ENCODE data around the gene TIMP3. TPM values are rescaled to one million over a fixed set of nuclear protein-coding genes. Genes with fewer than 3 reads are reported as not detected.

TIMP3 gene
- total RNA-seq, 2 donors from 2014 or later, result 6.3 to 17.1 TPM

DNA sequence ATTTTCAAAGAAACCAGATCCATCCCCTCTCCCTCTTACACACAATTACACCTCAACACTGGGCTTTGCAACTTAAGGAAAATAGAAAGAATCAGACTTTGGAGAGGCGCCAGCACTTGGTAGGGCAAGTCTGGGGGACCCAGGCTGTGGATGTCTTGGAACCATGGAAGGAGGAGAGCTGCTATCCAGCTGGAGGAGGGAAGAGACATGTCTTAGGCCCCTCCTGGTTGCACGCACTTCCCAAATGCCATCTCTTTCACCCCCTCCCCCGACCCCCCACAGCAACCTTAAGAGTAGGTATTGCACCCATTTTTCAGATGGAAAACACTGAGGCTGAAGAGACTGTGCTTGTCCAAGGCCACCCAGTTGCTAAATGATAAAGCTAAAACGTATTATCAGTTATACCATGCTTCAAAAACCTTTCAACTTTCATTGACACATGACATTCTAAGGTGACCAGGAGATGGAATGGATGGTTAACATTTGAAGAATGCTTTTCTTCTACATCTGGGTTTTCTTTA is 3.9 kb downstream of the TIMP3 start:
- Histone ChIP-seq H3K27ac (ENCODE audit: low read depth, low read length) (no peak overlapping the region), H3K27me3 (ENCODE audit: control insufficient read depth, insufficient read depth, low read length, poor library complexity, severe bottlenecking) (no peaks in the 10 kb centered on the region), H3K36me3 (ENCODE audit: control insufficient read depth, insufficient read depth, low read length) (peaks cover 11% of the 10 kb centered on the region), H3K4me3 (ENCODE audit: low read length) (no peak overlapping the region), H3K9me3 (ENCODE audit: control insufficient read depth, low read length) (no peaks in the 10 kb centered on the region), H3K9ac (ENCODE audit: extremely low read depth, low read length, poor library complexity, severe bottlenecking) (no peak overlapping the region), H3K4me1 (ENCODE audit: control insufficient read depth, insufficient read depth, low read length) (peaks cover 15% of the 10 kb centered on the region)
- no peak overlapping the region for H3K27ac Mint-ChIP-seq
- WGBS, 2 experiments (ENCODE audit: insufficient coverage in 1 of 2, insufficient read length in 1 of 2), result 87% methylated on average over 4 of the region's 4 CpGs; no CpG with 5 or more reads in 1 of the 2 experiments
- DNase-seq, result no peak
- H3K36me3 Mint-ChIP-seq (ENCODE audit: low read depth), result peaks cover 3% of the 10 kb centered on the region
- H3K4me3 Mint-ChIP-seq, result no peak overlapping the region
- H3K9me3 Mint-ChIP-seq, result no peaks in the 10 kb centered on the region
- TF ChIP-seq, protein P1, sequence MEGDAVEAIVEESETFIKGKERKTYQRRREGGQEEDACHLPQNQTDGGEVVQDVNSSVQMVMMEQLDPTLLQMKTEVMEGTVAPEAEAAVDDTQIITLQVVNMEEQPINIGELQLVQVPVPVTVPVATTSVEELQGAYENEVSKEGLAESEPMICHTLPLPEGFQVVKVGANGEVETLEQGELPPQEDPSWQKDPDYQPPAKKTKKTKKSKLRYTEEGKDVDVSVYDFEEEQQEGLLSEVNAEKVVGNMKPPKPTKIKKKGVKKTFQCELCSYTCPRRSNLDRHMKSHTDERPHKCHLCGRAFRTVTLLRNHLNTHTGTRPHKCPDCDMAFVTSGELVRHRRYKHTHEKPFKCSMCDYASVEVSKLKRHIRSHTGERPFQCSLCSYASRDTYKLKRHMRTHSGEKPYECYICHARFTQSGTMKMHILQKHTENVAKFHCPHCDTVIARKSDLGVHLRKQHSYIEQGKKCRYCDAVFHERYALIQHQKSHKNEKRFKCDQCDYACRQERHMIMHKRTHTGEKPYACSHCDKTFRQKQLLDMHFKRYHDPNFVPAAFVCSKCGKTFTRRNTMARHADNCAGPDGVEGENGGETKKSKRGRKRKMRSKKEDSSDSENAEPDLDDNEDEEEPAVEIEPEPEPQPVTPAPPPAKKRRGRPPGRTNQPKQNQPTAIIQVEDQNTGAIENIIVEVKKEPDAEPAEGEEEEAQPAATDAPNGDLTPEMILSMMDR (conservative IDR thresholded peaks at IDR 0.05), result no peak
- peaks cover 52% of the 10 kb centered on the region for H3K4me1 Mint-ChIP-seq
- H3K27me3 Mint-ChIP-seq (ENCODE audit: insufficient read depth), result peaks cover 14% of the 10 kb centered on the region

DNA sequence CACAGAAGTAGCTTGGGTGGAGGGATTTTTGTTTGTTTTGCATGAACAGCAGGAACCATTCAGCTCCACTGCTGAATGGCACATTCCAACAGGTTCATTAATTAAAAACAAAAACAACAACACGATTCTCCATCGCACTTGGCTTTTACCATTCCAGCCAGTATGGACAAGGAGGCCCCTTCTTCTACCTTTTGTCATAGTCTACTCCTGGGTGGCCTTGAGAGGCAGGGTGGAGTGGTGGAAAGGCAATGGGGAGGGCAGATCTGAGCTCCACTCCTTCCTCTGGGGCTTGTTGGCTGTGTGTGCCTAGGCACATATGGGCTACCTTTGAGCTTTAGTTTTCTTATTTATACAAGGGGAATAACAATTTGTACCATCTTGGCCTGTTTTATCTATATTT is 4.8 kb downstream of the TIMP3 start:
- Histone ChIP-seq H3K9ac (ENCODE audit: extremely low read depth, low read length, poor library complexity, severe bottlenecking) (no peak overlapping the region), H3K4me3 (ENCODE audit: low read length) (no peak overlapping the region), H3K9me3 (ENCODE audit: control insufficient read depth, low read length) (no peaks in the 10 kb centered on the region), H3K4me1 (ENCODE audit: control insufficient read depth, insufficient read depth, low read length) (peaks cover 15% of the 10 kb centered on the region), H3K36me3 (ENCODE audit: control insufficient read depth, insufficient read depth, low read length) (peaks cover 11% of the 10 kb centered on the region), H3K27ac (ENCODE audit: low read depth, low read length) (no peak overlapping the region), H3K27me3 (ENCODE audit: control insufficient read depth, insufficient read depth, low read length, poor library complexity, severe bottlenecking) (no peaks in the 10 kb centered on the region)
- Mint-ChIP-seq H3K4me3 (no peak overlapping the region), H3K36me3 (ENCODE audit: low read depth) (peaks cover 3% of the 10 kb centered on the region), H3K27me3 (ENCODE audit: insufficient read depth) (peaks cover 9% of the 10 kb centered on the region), H3K4me1 (peaks cover 60% of the 10 kb centered on the region), H3K27ac (no peak overlapping the region), H3K9me3 (no peaks in the 10 kb centered on the region)
- TF ChIP-seq, protein P1 (conservative IDR thresholded peaks at IDR 0.05), result no peak
- 81 to 92% methylated on average over 2 of the region's 2 CpGs for WGBS, 2 experiments (ENCODE audit: insufficient coverage in 1 of 2, insufficient read length in 1 of 2)
- DNase-seq, result no peak

DNA sequence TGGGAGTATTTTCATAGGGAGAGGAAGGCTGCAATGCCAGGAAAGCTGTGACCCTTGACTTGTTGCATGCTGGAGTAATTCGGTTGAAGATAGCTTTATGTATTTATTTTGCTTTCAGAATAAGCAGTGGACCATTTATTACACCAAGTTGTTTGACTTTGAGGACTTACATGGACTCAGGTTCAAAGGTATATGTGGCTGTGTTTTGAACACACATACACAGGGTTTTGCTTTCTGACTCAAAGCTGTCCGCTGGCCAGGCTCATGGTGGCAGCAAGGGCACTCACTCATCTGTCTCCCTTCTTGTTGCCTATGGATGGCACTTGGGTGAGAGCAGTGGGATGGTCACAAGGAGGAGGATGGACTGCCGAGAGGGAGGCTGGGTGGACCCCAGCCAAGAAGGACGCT is 6.5 kb downstream of the TIMP3 start:
- Mint-ChIP-seq H3K4me1 (peaks cover 69% of the 10 kb centered on the region), H3K4me3 (no peak overlapping the region), H3K27ac (peak overlapping the region; percentile 65), H3K27me3 (ENCODE audit: insufficient read depth) (peaks cover 2% of the 10 kb centered on the region), H3K9me3 (no peaks in the 10 kb centered on the region), H3K36me3 (ENCODE audit: low read depth) (peaks cover 3% of the 10 kb centered on the region)
- 88 to 100% methylated on average over 4 of the region's 4 CpGs for WGBS, 2 experiments (ENCODE audit: insufficient coverage in 1 of 2, insufficient read length in 1 of 2)
- H3K4me1 ChIP-seq (ENCODE audit: control insufficient read depth, insufficient read depth, low read length), result peaks cover 24% of the 10 kb centered on the region
- H3K27me3 ChIP-seq (ENCODE audit: control insufficient read depth, insufficient read depth, low read length, poor library complexity, severe bottlenecking), result no peaks in the 10 kb centered on the region
- TF ChIP-seq, protein P1 (conservative IDR thresholded peaks at IDR 0.05), result no peak
- no peak for DNase-seq
- H3K4me3 ChIP-seq (ENCODE audit: low read length), result no peak overlapping the region
- peaks cover 11% of the 10 kb centered on the region for H3K36me3 ChIP-seq (ENCODE audit: control insufficient read depth, insufficient read depth, low read length)
- no peak overlapping the region for H3K27ac ChIP-seq (ENCODE audit: low read depth, low read length)
- H3K9ac ChIP-seq (ENCODE audit: extremely low read depth, low read length, poor library complexity, severe bottlenecking), result no peak overlapping the region
- no peaks in the 10 kb centered on the region for H3K9me3 ChIP-seq (ENCODE audit: control insufficient read depth, low read length)
